GM23248 (cell line): ENCODE results near the gene DGKQ.

Experiments
- EZH2 ChIP-seq: fragments of 200-600 bp; sonication (generic); IDR thresholded peaks from 2 replicates; pipeline ENCODE4 v1.6.1; 2018; ENCODE audit warnings: antibody characterized with exemption, mild to moderate bottlenecking; ENCODE audit not compliant: insufficient read depth, poor library complexity, severe bottlenecking
- EZH2phosphoT487 ChIP-seq: fragments of 200-600 bp; sonication (generic); IDR thresholded peaks from 2 replicates; pipeline ENCODE4 v1.6.1; 2018; ENCODE audit warnings: antibody characterized with exemption, moderate library complexity, mild to moderate bottlenecking, low read depth; ENCODE audit not compliant: insufficient read depth

GRCh38 chr4:1011022-1011665 is 37.8 kb upstream of the DGKQ start, which contains the start of gene FGFRL1:
- TF ChIP-seq EZH2 = no peak
- no peak for TF ChIP-seq EZH2phosphoT487
